PC-9 (cell line): ENCODE data around the gene RASAL3.

ENCODE experiments used
- CTCF ChIP-seq: fragments of 200-600 bp; sonication (generic); conservative IDR thresholded peaks from 2 replicates; pipeline ENCODE4 v1.6.1; 2017; ENCODE audit warnings: mixed run types, antibody characterized with exemption, mild to moderate bottlenecking, moderate library complexity
- EZH2 ChIP-seq: fragments of 200-600 bp; sonication (generic); IDR thresholded peaks from 2 replicates; pipeline ENCODE4 v1.8.0; 2017; ENCODE audit warnings: antibody characterized with exemption, low read depth

- no peak for TF ChIP-seq CTCF
- TF ChIP-seq EZH2, result no peak
Observed at GRCh38 chr19:15495151-15495550, 30.8 kb upstream of the RASAL3 start.
